ENCODE results near the gene ATP9A. TPM values are rescaled to one million over a fixed set of nuclear protein-coding genes. Genes with fewer than 3 reads are reported as not detected.
"Not testable (repeated sequence)": the region's sequence is repeated elsewhere in the genome, so short reads cannot be mapped to it uniquely, and the experiment has no call there.

ATP9A gene
- total and polyA plus RNA-seq, 10 of the 15 experiments (the other 5 are each of a cell fraction or from before 2014, with no cell fraction given), result 0.03 to 0.81 (median 0.14) TPM

GRCh38 chr20:51765381-51765780 lies 2.8 kb downstream of the ATP9A start:
- FAIRE-seq; in situ Hi-C loops (cut with MboI); H3K4me3 ChIP-seq; SMC1A ChIA-PET (ENCODE audit: uncharacterized antibody, unreplicated experiment); H3K27me3 ChIP-seq (replicated peaks in 1 of 2; ENCODE audit: control insufficient read depth in 2 of 2, insufficient read depth in 2 of 2, low read length in 1 of 2); H3K4me2 ChIP-seq (ENCODE audit: control insufficient read depth, insufficient read depth); RAD21 ChIA-PET (ENCODE audit: unreplicated experiment); H4K20me1 ChIP-seq (ENCODE audit: control insufficient read depth, insufficient read depth); DNase-seq (ENCODE audit: low read depth, low spot score); ATAC-seq; H3K4me1 ChIP-seq (ENCODE audit: control insufficient read depth, insufficient read depth, low read length); H3K9ac ChIP-seq (ENCODE audit: control insufficient read depth, insufficient read depth, low read length); H2AFZ ChIP-seq (ENCODE audit: control insufficient read depth, low read depth, low read length); H3K27ac ChIP-seq (ENCODE audit: control insufficient read depth, insufficient read depth); H3K9me3 ChIP-seq (replicated peaks; ENCODE audit: control insufficient read depth, insufficient read depth, low read length); BruUV-seq (replicated peaks); CTCF ChIA-PET; H3K36me3 ChIP-seq (ENCODE audit: control insufficient read depth in 2 of 2, insufficient read depth in 2 of 2, low read length in 1 of 2); POLR2A ChIA-PET; H3K79me2 ChIP-seq (ENCODE audit: control insufficient read depth, insufficient read depth, low read length): not testable (repeated sequence)
- intact Hi-C loops (cut with micrococcal nuclease; ENCODE audit: unreplicated experiment), result loop anchor here (10.0 kb wide), 1 partner anchor 131 kb away; no protein-coding TSS in a partner anchor
- 64% methylated on average over 10 of the region's 10 CpGs for WGBS (ENCODE audit: insufficient coverage, insufficient replicate concordance, low lambda C conversion rate, missing lambda C conversion rate)

- RAD21 ChIA-PET (ENCODE audit: unreplicated experiment), result no interaction called here
- WGBS (ENCODE audit: insufficient coverage, insufficient replicate concordance, low lambda C conversion rate, missing lambda C conversion rate), result 59% methylated on average over 6 of the region's 6 CpGs
- intact Hi-C loops (cut with micrococcal nuclease; ENCODE audit: unreplicated experiment), result loop anchor here (10.0 kb wide), 1 partner anchor 129 kb away; no protein-coding TSS in a partner anchor
Observed at GRCh38 chr20:51763965-51764602, 4.1 kb downstream of the ATP9A start.

More at GRCh38 chr20:51763965-51764602, 4.1 kb downstream of the ATP9A start:
- ATAC-seq (no peak), DNase-seq (ENCODE audit: low read depth, low spot score) (no peak), FAIRE-seq (no peak)
- CTCF ChIA-PET, result interaction anchor here (1.1 kb wide), 1 partner anchor 386 kb away, joined by 3 read pairs; no protein-coding TSS in a partner anchor
- TF ChIP-seq NR2C2 (IDR thresholded peaks at IDR 0.05; ENCODE audit: borderline replicate concordance, control insufficient read depth, insufficient read length, low read depth) (no peak), E2F8 (IDR thresholded peaks at IDR 0.05; ENCODE audit: low read depth, partially characterized antibody) (no peak), CREB1 (IDR thresholded peaks at IDR 0.05; ENCODE audit: low read depth) (no peak), CHD1 (IDR thresholded peaks at IDR 0.05; ENCODE audit: low read depth, low read length) (no peak), CBX5 (IDR thresholded peaks at IDR 0.05; ENCODE audit: low read depth) (no peak), ATF7 (IDR thresholded peaks at IDR 0.05; ENCODE audit: low read depth) (no peak), HDAC6 (IDR thresholded peaks at IDR 0.05; ENCODE audit: unreplicated experiment) (no peak)
- H2AFZ ChIP-seq (ENCODE audit: control insufficient read depth, low read depth, low read length), result no peak overlapping the region
- H3K4me3 ChIP-seq, result no peak overlapping the region
- H3K36me3 ChIP-seq (ENCODE audit: control insufficient read depth in 2 of 2, insufficient read depth in 2 of 2, low read length in 1 of 2), result no peaks in the 10 kb centered on the region
- H3K27me3 ChIP-seq (replicated peaks in 1 of 2; ENCODE audit: control insufficient read depth in 2 of 2, insufficient read depth in 2 of 2, low read length in 1 of 2), result peaks cover 3 to 5% of the 10 kb centered on the region in 2 experiments; a peak in 2 of 4 replicates
- no peak overlapping the region for H3K27ac ChIP-seq (ENCODE audit: control insufficient read depth, insufficient read depth)
- no peaks in the 10 kb centered on the region for H3K4me1 ChIP-seq (ENCODE audit: control insufficient read depth, insufficient read depth, low read length)
- no peak overlapping the region for H3K4me2 ChIP-seq (ENCODE audit: control insufficient read depth, insufficient read depth)
- no peaks in the 10 kb centered on the region for H4K20me1 ChIP-seq (ENCODE audit: control insufficient read depth, insufficient read depth)
- in situ Hi-C loops (cut with MboI), result no loop called here
- H3K79me2 ChIP-seq (ENCODE audit: control insufficient read depth, insufficient read depth, low read length), result no peaks in the 10 kb centered on the region
- H3K9ac ChIP-seq (ENCODE audit: control insufficient read depth, insufficient read depth, low read length), result no peak overlapping the region
- no TSS peak for BruUV-seq (replicated peaks)
- POLR2A ChIA-PET, result no interaction called here
- SMC1A ChIA-PET (ENCODE audit: uncharacterized antibody, unreplicated experiment), result no interaction called here
- H3K9me3 ChIP-seq (replicated peaks; ENCODE audit: control insufficient read depth, insufficient read depth, low read length), result no peaks in the 10 kb centered on the region

All from GM12878 (cell line).